NB4 (cell line): ENCODE data around the gene SST.

Experiments used
- POLR2A ChIP-seq: IDR thresholded peaks from 2 replicates; pipeline ENCODE4 v1.6.1; 2011; ENCODE audit warnings: mild to moderate bottlenecking; ENCODE audit not compliant: insufficient read length; ENCODE audit errors: extremely low read depth
- TF ChIP-seq, protein P1 (sequence below): IDR thresholded peaks from one replicate; pipeline ENCODE4 v1.5.1; 2012; ENCODE audit warnings: low read depth, low read length
- TF ChIP-seq, protein P2 (sequence below): IDR thresholded peaks from 2 replicates; pipeline ENCODE4 v1.6.1; 2011; ENCODE audit warnings: low read depth, low read length

GRCh38 chr3:187718802-187719201, 48.6 kb upstream of the SST start:
- no peak for TF ChIP-seq POLR2A
- TF ChIP-seq, protein P1, sequence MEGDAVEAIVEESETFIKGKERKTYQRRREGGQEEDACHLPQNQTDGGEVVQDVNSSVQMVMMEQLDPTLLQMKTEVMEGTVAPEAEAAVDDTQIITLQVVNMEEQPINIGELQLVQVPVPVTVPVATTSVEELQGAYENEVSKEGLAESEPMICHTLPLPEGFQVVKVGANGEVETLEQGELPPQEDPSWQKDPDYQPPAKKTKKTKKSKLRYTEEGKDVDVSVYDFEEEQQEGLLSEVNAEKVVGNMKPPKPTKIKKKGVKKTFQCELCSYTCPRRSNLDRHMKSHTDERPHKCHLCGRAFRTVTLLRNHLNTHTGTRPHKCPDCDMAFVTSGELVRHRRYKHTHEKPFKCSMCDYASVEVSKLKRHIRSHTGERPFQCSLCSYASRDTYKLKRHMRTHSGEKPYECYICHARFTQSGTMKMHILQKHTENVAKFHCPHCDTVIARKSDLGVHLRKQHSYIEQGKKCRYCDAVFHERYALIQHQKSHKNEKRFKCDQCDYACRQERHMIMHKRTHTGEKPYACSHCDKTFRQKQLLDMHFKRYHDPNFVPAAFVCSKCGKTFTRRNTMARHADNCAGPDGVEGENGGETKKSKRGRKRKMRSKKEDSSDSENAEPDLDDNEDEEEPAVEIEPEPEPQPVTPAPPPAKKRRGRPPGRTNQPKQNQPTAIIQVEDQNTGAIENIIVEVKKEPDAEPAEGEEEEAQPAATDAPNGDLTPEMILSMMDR: no peak
- TF ChIP-seq, protein P2, sequence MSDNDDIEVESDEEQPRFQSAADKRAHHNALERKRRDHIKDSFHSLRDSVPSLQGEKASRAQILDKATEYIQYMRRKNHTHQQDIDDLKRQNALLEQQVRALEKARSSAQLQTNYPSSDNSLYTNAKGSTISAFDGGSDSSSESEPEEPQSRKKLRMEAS: no peak
